C4-2B (cell line): ENCODE data around the gene TSPAN11.

Experiments used
- H3K27ac ChIP-seq: fragments of 450-650 bp; 2 replicates; pipeline ENCODE4 v1.5.1; 2017
- ZFX ChIP-seq: fragments of 450-650 bp; IDR thresholded peaks from 2 replicates; pipeline ENCODE4 v1.6.1; 2017
- TF ChIP-seq, protein P1 (sequence below): fragments of 450-650 bp; conservative IDR thresholded peaks from 2 replicates; pipeline ENCODE4 v1.5.1; 2017; ENCODE audit warnings: mild to moderate bottlenecking

The TSPAN11 gene

GRCh38 chr12:30996255-30996654 is 69.7 kb downstream of the TSPAN11 start:
- no peak overlapping the region for H3K27ac ChIP-seq
- TF ChIP-seq, protein P1, sequence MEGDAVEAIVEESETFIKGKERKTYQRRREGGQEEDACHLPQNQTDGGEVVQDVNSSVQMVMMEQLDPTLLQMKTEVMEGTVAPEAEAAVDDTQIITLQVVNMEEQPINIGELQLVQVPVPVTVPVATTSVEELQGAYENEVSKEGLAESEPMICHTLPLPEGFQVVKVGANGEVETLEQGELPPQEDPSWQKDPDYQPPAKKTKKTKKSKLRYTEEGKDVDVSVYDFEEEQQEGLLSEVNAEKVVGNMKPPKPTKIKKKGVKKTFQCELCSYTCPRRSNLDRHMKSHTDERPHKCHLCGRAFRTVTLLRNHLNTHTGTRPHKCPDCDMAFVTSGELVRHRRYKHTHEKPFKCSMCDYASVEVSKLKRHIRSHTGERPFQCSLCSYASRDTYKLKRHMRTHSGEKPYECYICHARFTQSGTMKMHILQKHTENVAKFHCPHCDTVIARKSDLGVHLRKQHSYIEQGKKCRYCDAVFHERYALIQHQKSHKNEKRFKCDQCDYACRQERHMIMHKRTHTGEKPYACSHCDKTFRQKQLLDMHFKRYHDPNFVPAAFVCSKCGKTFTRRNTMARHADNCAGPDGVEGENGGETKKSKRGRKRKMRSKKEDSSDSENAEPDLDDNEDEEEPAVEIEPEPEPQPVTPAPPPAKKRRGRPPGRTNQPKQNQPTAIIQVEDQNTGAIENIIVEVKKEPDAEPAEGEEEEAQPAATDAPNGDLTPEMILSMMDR = no peak
- no peak for TF ChIP-seq ZFX

DNA sequence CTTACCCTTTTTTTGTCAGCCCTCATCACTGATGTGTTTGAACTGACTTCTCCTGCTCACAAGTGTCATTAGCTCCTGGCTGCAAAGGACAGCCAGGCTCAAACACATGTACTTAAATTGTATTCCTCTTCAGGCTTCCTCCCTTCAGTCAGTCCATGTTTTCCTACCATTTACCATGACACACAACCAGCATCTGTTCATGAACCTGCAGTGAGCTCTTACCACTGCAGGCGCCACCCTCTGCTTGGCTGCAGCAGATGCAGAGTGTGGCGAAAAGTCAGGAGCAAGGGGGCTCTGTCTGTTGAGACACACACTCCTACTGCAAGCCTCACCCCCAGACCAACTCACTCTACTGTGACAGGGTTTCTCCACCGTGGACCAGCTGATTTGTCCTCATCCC is 70.2 kb downstream of the TSPAN11 start:
- no peak for TF ChIP-seq ZFX
- TF ChIP-seq, protein P1 = no peak
- no peak overlapping the region for H3K27ac ChIP-seq

GRCh38 chr12:30997685-30998440 is 71.3 kb downstream of the TSPAN11 start:
- no peak overlapping the region for H3K27ac ChIP-seq
- no peak for TF ChIP-seq ZFX
- TF ChIP-seq, protein P1 = no peak

GRCh38 chr12:30999011-30999410 is 72.5 kb downstream of the TSPAN11 start:
- TF ChIP-seq, protein P1 = no peak
- no peak for TF ChIP-seq ZFX

GRCh38 chr12:30999723-31000122 is 73.2 kb downstream of the TSPAN11 start:
- no peak overlapping the region for H3K27ac ChIP-seq
- no peak for TF ChIP-seq ZFX
- TF ChIP-seq, protein P1 = no peak

More at GRCh38 chr12:30999011-30999410, 72.5 kb downstream of the TSPAN11 start:
- no peak overlapping the region for H3K27ac ChIP-seq

DNA sequence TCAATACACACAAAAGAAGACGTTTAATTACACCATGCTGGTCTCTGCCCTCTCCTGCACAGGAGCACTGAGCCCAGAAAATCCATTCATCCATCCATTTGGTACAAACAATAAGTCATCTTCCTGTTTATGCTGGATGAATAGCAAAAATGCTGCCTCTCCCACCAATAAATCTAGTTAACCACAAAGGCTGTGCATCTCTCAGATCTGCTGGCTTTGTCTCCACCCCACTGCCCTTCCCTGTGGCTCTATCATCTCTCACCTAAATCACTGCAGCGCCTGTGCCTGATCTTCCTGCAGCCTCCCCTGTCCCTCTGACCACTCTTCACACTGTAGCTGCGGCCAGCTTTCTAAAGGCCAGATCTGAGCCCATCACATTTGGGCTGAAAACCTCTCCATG is 74.2 kb downstream of the TSPAN11 start:
- no peak overlapping the region for H3K27ac ChIP-seq
- TF ChIP-seq, protein P1 = no peak
- no peak for TF ChIP-seq ZFX

- no peak overlapping the region for H3K27ac ChIP-seq
Observed at GRCh38 chr12:31001581-31002360, 75.2 kb downstream of the TSPAN11 start.

More at GRCh38 chr12:31001581-31002360, 75.2 kb downstream of the TSPAN11 start:
- no peak for TF ChIP-seq ZFX
- TF ChIP-seq, protein P1 = no peak
